GM19395 (cell line): ENCODE measurements around the gene PIK3CD.
A peak's percentile ranks its signal among the peaks of the same experiment; 100 is the strongest.

ENCODE experiments used
- ATAC-seq: cut with Tn5 transposase; IDR thresholded peaks from one replicate; pipeline ENCODE4 v1.9.1; 2021; ENCODE audit warnings: mild to moderate bottlenecking, moderate library complexity; ENCODE audit not compliant: unreplicated experiment

Gene PIK3CD

DNA sequence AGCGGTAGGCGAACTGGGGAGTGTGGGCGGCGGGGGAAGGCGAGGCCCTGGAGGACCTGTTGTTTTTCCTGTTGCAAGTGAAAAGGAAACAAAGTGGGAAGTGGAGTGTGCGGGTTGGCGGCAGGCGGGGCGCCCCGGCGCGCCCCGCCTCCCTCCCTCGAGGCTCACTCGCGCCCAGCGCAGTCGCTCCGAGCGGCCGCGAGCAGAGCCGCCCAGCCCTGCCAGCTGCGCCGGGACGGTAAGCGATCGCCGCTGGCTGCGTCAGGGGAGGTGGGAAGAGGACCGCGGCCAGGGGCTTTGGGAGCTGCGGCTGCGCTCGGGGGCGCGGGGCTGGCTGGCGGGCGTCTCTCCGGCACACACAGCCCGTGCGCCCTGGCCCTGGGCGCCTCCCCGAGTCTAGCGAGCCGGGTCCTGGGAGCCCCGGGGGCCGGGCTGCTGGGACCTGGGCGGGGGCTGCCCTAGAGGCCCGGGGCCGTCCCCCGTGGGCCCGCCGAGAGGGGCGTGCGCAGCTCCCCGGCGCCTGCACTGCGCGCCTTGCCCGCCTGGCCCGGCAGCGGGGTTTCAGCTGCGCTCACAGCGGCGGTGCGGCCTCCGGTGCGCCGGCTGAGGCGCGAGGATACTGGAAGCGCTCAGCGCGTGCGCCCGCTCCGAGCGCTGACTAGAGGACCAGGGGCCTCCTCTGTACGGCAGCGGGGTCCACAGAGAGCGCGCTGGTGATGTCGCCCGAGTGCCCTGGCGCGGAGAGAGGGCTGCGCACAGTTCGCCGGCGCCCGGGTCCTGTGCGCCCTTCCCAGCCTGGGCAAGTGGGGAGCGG lies at the start of gene PIK3CD:
PIK3CD (plus strand) TSS at position 167 of the 814 bp plus-strand sequence. CDS start 58,725 bp downstream, outside the sequence.
- ATAC-seq: peak; percentile 30

- ATAC-seq: no peak
Observed at GRCh38 chr1:9601942-9602793, 49.4 kb upstream of the PIK3CD start.

- ATAC-seq: no peak
Observed at GRCh38 chr1:9602794-9603167, 48.8 kb upstream of the PIK3CD start.

- no peak for ATAC-seq
Observed at GRCh38 chr1:9603307-9603706, 48.2 kb upstream of the PIK3CD start.

DNA sequence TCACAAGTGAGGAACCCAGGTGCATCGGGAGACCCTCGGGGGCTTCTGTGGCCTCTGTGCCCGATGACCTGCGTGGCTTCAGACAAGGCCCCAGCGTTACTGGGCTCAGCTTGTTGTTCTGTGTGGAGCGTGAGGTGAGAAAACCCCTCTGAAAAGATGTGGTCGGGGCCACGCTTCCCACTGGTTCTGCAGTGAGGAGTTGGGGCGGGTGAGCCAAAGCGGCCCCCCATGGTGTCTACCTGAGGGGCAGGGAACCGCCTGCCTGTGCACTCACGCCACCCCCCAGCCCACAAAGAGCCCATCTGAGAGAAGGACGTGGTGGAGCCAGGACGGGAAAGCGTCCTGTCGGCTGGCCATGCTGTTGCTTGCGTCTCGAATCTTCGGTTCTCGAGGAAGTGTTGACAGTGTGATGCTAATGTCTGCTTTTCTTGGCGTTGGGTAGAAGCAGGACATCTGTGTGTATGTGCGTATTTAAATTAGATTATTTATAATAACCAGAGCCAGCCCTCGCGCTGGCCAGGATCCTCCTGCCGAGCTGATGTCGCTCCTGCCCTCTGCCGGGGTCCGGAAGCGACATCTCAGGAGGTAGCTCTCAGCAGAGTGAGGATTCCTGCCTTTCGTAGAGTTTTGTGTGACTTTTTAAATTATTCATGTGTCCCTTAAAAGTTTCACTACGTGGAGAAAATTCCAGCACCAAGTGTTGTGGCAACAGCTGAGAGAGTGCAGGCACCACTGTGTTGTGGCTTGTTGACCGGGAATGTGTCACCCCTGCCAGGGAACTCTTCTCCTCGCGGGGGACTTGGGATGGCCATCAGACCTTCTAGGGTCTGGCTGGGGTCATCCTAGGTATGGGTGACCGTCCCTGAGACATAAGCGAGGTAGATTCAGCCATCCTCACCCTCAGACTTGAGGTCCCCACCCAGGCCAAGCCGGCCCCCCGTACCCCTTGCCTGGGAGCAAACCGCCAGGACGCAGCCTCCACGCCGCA lies 47.5 kb upstream of the PIK3CD start:
- ATAC-seq: no peak

DNA sequence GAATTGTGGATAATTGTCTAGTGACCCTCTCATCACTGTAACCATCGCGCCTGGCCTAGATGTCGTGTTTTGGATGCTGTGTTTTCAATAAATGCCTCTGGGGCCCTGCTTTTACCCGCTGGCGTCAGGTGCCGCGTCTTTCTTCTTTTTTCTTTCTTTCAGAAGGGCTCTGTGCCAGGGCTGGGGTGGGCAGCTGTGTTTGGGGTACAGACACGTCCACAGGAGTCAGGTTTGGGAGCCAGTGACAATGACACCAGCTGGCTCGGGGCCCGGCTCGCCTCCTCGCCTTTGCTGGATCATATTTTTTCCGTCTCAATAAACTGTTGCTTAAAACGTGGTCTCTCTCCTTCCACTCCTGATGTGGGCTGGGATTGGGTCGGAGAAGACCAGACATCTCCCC lies 46.7 kb upstream of the PIK3CD start:
- ATAC-seq: no peak

GRCh38 chr1:9605946-9606455 lies 45.5 kb upstream of the PIK3CD start:
- no peak for ATAC-seq

GRCh38 chr1:9606458-9606857 lies 45.1 kb upstream of the PIK3CD start:
- no peak for ATAC-seq

GRCh38 chr1:9606948-9607347 lies 44.6 kb upstream of the PIK3CD start:
- ATAC-seq: no peak

GRCh38 chr1:9607352-9607751 lies 44.2 kb upstream of the PIK3CD start:
- ATAC-seq: no peak

DNA sequence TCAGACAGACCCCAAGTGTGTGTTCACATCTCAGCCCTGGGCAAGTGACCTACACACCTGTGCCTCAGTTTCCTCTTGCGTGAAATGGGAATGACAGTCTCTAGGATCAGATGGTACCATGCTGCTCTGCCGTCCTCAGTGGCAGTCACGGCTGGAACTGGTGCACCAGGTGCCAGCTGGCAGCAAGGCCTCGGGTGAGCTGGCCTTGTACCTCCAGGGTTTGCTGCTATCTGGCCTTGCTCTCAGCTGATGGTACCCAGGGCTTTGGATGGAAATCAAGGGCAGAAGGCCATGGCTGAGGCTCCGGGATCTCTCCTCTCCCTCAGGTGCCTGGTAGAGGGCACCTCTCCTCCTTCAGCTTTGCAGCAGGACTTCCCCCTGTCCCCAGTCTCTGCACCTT lies 41.5 kb upstream of the PIK3CD start:
- no peak for ATAC-seq

GRCh38 chr1:9610548-9610947 lies 41.0 kb upstream of the PIK3CD start:
- no peak for ATAC-seq

DNA sequence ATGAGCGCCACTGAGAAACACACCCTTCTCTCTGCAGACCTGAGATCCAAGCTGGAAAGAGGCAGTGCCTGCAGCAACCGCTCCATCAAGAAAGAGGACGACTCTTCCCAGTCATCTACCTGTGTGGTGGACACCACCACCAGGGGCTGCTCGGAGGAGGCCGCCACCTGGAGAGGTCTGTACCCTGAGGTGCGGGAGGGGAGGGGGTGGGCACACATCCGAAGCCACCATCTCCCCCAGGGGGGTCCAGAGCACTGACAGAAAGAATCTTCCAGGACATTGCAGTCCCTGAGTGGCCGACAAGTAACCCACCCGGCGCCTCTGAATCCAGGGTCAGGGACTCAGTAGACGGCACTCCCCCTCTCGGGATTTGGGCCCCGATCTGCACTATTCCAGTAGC lies 39.8 kb upstream of the PIK3CD start:
- no peak for ATAC-seq

DNA sequence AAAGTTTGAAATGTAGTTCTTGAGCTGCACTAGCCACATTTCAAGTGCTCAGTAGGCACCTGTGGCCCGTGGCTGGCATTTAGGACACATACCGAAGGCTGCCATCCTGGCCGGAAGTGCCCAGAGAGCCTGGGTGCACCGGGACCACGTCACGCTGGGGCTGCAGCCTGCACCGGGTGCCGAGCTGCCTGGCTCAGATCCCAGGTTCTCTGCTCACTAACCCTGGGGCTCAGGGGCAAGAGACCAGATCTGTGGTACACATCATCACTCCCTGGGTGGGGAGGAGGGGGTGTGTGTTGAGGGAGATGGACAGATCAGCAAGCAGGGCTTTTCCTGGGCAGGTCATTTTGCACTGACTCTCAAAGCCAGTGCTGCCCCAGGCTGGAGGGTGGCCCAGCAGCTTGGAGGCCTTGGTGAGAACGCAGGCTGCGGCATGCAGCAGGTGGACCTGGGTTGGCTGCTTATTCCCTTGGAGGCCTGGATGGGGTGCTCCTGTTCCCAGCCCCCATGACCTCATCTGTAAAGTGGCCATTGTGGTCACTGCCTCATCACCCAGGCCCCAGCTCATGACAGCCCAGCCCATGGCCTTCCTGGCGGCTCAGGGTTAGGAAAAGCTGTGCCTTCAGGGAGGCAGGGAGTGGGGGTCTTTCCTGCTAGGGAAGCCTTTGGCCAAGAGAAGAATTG lies 39.2 kb upstream of the PIK3CD start:
- no peak for ATAC-seq

- ATAC-seq: no peak
Observed at GRCh38 chr1:9612871-9613624, 38.5 kb upstream of the PIK3CD start.

DNA sequence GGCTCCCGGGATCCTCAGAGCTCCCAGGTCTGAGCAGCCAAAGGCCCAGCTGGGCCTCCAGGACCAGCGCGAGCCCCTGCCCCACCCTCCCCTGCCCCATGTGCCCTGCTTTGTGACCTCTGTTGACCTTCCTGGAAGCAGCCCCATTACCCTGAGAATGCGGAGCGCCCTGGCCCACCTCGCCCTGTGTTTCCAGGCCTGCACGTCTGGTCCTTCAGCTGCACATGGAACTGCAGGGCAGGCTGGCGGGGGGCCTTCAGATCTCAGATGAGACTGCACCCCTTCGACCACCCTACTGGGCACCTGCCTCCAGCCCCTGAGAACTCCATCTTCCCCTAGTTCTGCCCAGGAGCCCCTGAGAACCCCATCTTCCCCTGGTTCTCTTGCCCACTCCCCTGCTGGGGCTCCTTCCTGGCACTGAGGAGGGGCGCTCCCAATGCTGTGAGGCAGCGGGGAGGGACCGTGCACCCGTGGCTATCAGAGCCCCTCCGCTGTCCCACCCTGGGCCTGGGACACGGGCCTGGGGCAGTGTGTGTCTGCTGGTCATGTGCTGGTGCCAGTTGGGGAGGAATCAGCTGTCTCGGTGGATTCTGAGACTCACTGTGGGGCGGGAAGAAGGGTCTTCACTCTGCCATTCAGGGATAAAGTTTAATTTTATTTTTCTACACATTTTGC lies 37.8 kb upstream of the PIK3CD start:
- no peak for ATAC-seq

GRCh38 chr1:9615316-9616063 lies 36.0 kb upstream of the PIK3CD start:
- no peak for ATAC-seq
